ENCODE measurements around the gene ZNF407. TPM values are rescaled to one million over a fixed set of nuclear protein-coding genes. Genes with fewer than 3 reads are reported as not detected.
"Not testable (repeated sequence)": the region's sequence is repeated elsewhere in the genome, so short reads cannot be mapped to it uniquely, and the experiment has no call there.

The ZNF407 gene
- total RNA-seq, 1 donor from 2014 or later: 9.0 TPM

GRCh38 chr18:75083131-75083530, 485.5 kb downstream of the ZNF407 start:
- no peaks in the 10 kb centered on the region for H4K20me1 ChIP-seq (ENCODE audit: low read depth)
- no peaks in the 10 kb centered on the region for H3K9me3 ChIP-seq (ENCODE audit: low read depth)
- Mint-ChIP-seq H3K4me1 (no peaks in the 10 kb centered on the region), H3K27ac (no peak overlapping the region), H3K36me3 (no peaks in the 10 kb centered on the region), H3K27me3 (ENCODE audit: insufficient read depth, low read depth) (no peaks in the 10 kb centered on the region), H3K4me3 (no peak overlapping the region), H3K9me3 (peaks cover 8% of the 10 kb centered on the region)
- H3K4me3 ChIP-seq: no peak overlapping the region
- no peak overlapping the region for H3K9ac ChIP-seq
- H2AFZ ChIP-seq (replicated peaks): no peak overlapping the region
- H3K27me3 ChIP-seq: no peaks in the 10 kb centered on the region
- no peaks in the 10 kb centered on the region for H3K4me1 ChIP-seq
- no peak overlapping the region for H3K4me2 ChIP-seq
- H3K27ac ChIP-seq: no peak overlapping the region
- peaks cover 9% of the 10 kb centered on the region for H3F3A ChIP-seq (ENCODE audit: low read depth)
- H3K36me3 ChIP-seq: no peaks in the 10 kb centered on the region
- no peak for TF ChIP-seq EZH2phosphoT487 (IDR thresholded peaks at IDR 0.05)
- no peak for TF ChIP-seq EZH2 (IDR thresholded peaks at IDR 0.05)
- TF ChIP-seq CTCF (IDR thresholded peaks at IDR 0.05): no peak
- DNase-seq (ENCODE audit: low spot score): no peak
- H3K79me2 ChIP-seq (ENCODE audit: low read depth): no peaks in the 10 kb centered on the region

- Mint-ChIP-seq H3K9me3 (peaks cover 6% of the 10 kb centered on the region), H3K27ac (no peak overlapping the region), H3K27me3 (ENCODE audit: insufficient read depth, low read depth) (no peaks in the 10 kb centered on the region), H3K4me3 (no peak overlapping the region), H3K36me3 (no peaks in the 10 kb centered on the region), H3K4me1 (no peaks in the 10 kb centered on the region)
- H3K36me3 ChIP-seq: no peaks in the 10 kb centered on the region
- no peak overlapping the region for H3K4me3 ChIP-seq
- no peak for DNase-seq (ENCODE audit: low spot score)
- H2AFZ ChIP-seq (replicated peaks): no peak overlapping the region
- H3K27ac ChIP-seq: no peak overlapping the region
- no peaks in the 10 kb centered on the region for H3K4me1 ChIP-seq
- TF ChIP-seq CTCF (IDR thresholded peaks at IDR 0.05) (no peak), EZH2 (IDR thresholded peaks at IDR 0.05) (no peak), EZH2phosphoT487 (IDR thresholded peaks at IDR 0.05) (no peak)
- no peaks in the 10 kb centered on the region for H3K9me3 ChIP-seq (ENCODE audit: low read depth)
- H3K27me3 ChIP-seq: no peaks in the 10 kb centered on the region
- H3K79me2 ChIP-seq (ENCODE audit: low read depth): no peaks in the 10 kb centered on the region
- peaks cover 9% of the 10 kb centered on the region for H3F3A ChIP-seq (ENCODE audit: low read depth)
- no peak overlapping the region for H3K4me2 ChIP-seq
- H4K20me1 ChIP-seq (ENCODE audit: low read depth): no peaks in the 10 kb centered on the region
- H3K9ac ChIP-seq: no peak overlapping the region
Observed at GRCh38 chr18:75083761-75084160, 486.1 kb downstream of the ZNF407 start.

- not testable (repeated sequence) for H4K20me1 ChIP-seq (ENCODE audit: low read depth); H3K79me2 ChIP-seq (ENCODE audit: low read depth)
Observed at GRCh38 chr18:75085676-75086075, 488.0 kb downstream of the ZNF407 start.

GRCh38 chr18:75086494-75087034, 488.9 kb downstream of the ZNF407 start:
- Histone ChIP-seq H3K4me1 (no peaks in the 10 kb centered on the region), H3K36me3 (no peaks in the 10 kb centered on the region), H3F3A (ENCODE audit: low read depth) (peaks cover 9% of the 10 kb centered on the region), H3K9ac (no peak overlapping the region), H2AFZ (replicated peaks) (no peak overlapping the region), H4K20me1 (ENCODE audit: low read depth) (no peaks in the 10 kb centered on the region), H3K9me3 (ENCODE audit: low read depth) (no peaks in the 10 kb centered on the region), H3K27ac (no peak overlapping the region), H3K27me3 (no peaks in the 10 kb centered on the region), H3K79me2 (ENCODE audit: low read depth) (no peaks in the 10 kb centered on the region), H3K4me2 (no peak overlapping the region), H3K4me3 (no peak overlapping the region)
- Mint-ChIP-seq H3K36me3 (no peaks in the 10 kb centered on the region), H3K4me3 (no peak overlapping the region), H3K9me3 (peaks cover 2% of the 10 kb centered on the region), H3K27me3 (ENCODE audit: insufficient read depth, low read depth) (no peaks in the 10 kb centered on the region), H3K4me1 (no peaks in the 10 kb centered on the region), H3K27ac (no peak overlapping the region)
- DNase-seq (ENCODE audit: low spot score): no peak
- TF ChIP-seq CTCF (IDR thresholded peaks at IDR 0.05): no peak
- no peak for TF ChIP-seq EZH2phosphoT487 (IDR thresholded peaks at IDR 0.05)
- no peak for TF ChIP-seq EZH2 (IDR thresholded peaks at IDR 0.05)

More at GRCh38 chr18:75085676-75086075, 488.0 kb downstream of the ZNF407 start:
- H3K9ac ChIP-seq; H3K27me3 Mint-ChIP-seq (ENCODE audit: insufficient read depth, low read depth); H3K9me3 Mint-ChIP-seq; H3K4me2 ChIP-seq; H3K27ac Mint-ChIP-seq; H3K4me1 ChIP-seq; H3K4me1 Mint-ChIP-seq; DNase-seq (ENCODE audit: low spot score); H3F3A ChIP-seq (ENCODE audit: low read depth); H3K27ac ChIP-seq; H3K9me3 ChIP-seq (ENCODE audit: low read depth); H2AFZ ChIP-seq (replicated peaks); H3K4me3 Mint-ChIP-seq; H3K4me3 ChIP-seq; H3K36me3 ChIP-seq; H3K27me3 ChIP-seq; H3K36me3 Mint-ChIP-seq: not testable (repeated sequence)

All from neural progenitor cell (in vitro differentiated cells).